Measurements from ENCODE around the gene MICU2.
"Not testable (repeated sequence)": the region's sequence is repeated elsewhere in the genome, so short reads cannot be mapped to it uniquely, and the experiment has no call there.

MICU2 gene

GRCh38 chr13:21594715-21595545 is 9.0 kb downstream of the MICU2 start:
- DNase-seq (ENCODE audit: low read depth), result no peak

GRCh38 chr13:21590665-21591456 is 13.1 kb downstream of the MICU2 start:
- not testable (repeated sequence) for DNase-seq (ENCODE audit: low read depth)

- no peak for DNase-seq (ENCODE audit: low read depth)
These were observed 13.7 kb downstream of the MICU2 start for GRCh38 chr13:21590231-21590630.

GRCh38 chr13:21589510-21589909 is 14.5 kb downstream of the MICU2 start:
- DNase-seq (ENCODE audit: low read depth), result not testable (repeated sequence)

- not testable (repeated sequence) for DNase-seq (ENCODE audit: low read depth)
These were observed 15.6 kb downstream of the MICU2 start for GRCh38 chr13:21588411-21588810.

- no peak for DNase-seq (ENCODE audit: low read depth)
These were observed 18.9 kb downstream of the MICU2 start for GRCh38 chr13:21584973-21585592.

GRCh38 chr13:21583478-21583877 is 20.5 kb downstream of the MICU2 start:
- DNase-seq (ENCODE audit: low read depth), result no peak

- DNase-seq (ENCODE audit: low read depth), result no peak
These were observed 23.2 kb downstream of the MICU2 start for GRCh38 chr13:21580736-21581135.

- DNase-seq (ENCODE audit: low read depth), result no peak
These were observed 24.1 kb downstream of the MICU2 start for GRCh38 chr13:21579754-21580316.

- DNase-seq (ENCODE audit: low read depth), result no peak
These were observed 25.2 kb downstream of the MICU2 start for GRCh38 chr13:21578748-21579147.

- DNase-seq (ENCODE audit: low read depth), result no peak
These were observed 27.5 kb downstream of the MICU2 start for GRCh38 chr13:21576426-21576825.

GRCh38 chr13:21573920-21574712 is 29.9 kb downstream of the MICU2 start:
- no peak for DNase-seq (ENCODE audit: low read depth)

GRCh38 chr13:21569686-21570085 is 34.3 kb downstream of the MICU2 start:
- DNase-seq (ENCODE audit: low read depth), result no peak

GRCh38 chr13:21568854-21569253 is 35.1 kb downstream of the MICU2 start:
- no peak for DNase-seq (ENCODE audit: low read depth)

GRCh38 chr13:21567714-21568113 is 36.3 kb downstream of the MICU2 start:
- no peak for DNase-seq (ENCODE audit: low read depth)

GRCh38 chr13:21557995-21558394 is 46.0 kb downstream of the MICU2 start:
- DNase-seq (ENCODE audit: low read depth), result no peak

- no peak for DNase-seq (ENCODE audit: low read depth)
These were observed 47.9 kb downstream of the MICU2 start for GRCh38 chr13:21556051-21556450.

- DNase-seq (ENCODE audit: low read depth), result not testable (repeated sequence)
These were observed 50.7 kb downstream of the MICU2 start for GRCh38 chr13:21553261-21553660.

GRCh38 chr13:21550918-21551317 is 53.1 kb downstream of the MICU2 start:
- DNase-seq (ENCODE audit: low read depth), result no peak

- no peak for DNase-seq (ENCODE audit: low read depth)
These were observed 54.3 kb downstream of the MICU2 start for GRCh38 chr13:21549633-21550032.

- no peak for DNase-seq (ENCODE audit: low read depth)
These were observed 55.4 kb downstream of the MICU2 start for GRCh38 chr13:21548577-21548976.

GRCh38 chr13:21546372-21546771 is 57.6 kb downstream of the MICU2 start:
- no peak for DNase-seq (ENCODE audit: low read depth)
